Neuron (in vitro differentiated cells): ENCODE data around the gene HMCN2.
"Not testable (repeated sequence)": the region's sequence is repeated elsewhere in the genome, so short reads cannot be mapped to it uniquely, and the experiment has no call there.

Experiments
- H2AFZ ChIP-seq: one replicate; pipeline ENCODE4 v1.6.1; 2013; ENCODE audit warnings: low read depth, mild to moderate bottlenecking, inconsistent platforms, low read length, moderate library complexity
- H3K27me3 ChIP-seq: one replicate; pipeline ENCODE4 v1.6.1; 2013; ENCODE audit warnings: low read length; ENCODE audit not compliant: insufficient read depth
- H3K36me3 ChIP-seq: one replicate; pipeline ENCODE4 v1.6.1; 2013; ENCODE audit warnings: low read length; ENCODE audit not compliant: insufficient read depth
- H3K4me1 ChIP-seq: one replicate; pipeline ENCODE4 v1.6.1; 2013; ENCODE audit warnings: low read length; ENCODE audit not compliant: insufficient read depth
- H3K4me3 ChIP-seq: 2 replicates; pipeline ENCODE4 v1.5.1; 2013; ENCODE audit warnings: mild to moderate bottlenecking, low read length, moderate library complexity
- H3K9me3 ChIP-seq: one replicate; pipeline ENCODE4 v1.6.1; 2013; ENCODE audit warnings: low read length

Gene HMCN2

GRCh38 chr9:130394814-130395470, 129.4 kb downstream of the HMCN2 start:
- Histone ChIP-seq H3K4me1 (no peaks in the 10 kb centered on the region), H3K9me3 (no peaks in the 10 kb centered on the region), H3K36me3 (no peaks in the 10 kb centered on the region), H3K4me3 (no peak overlapping the region), H2AFZ (no peak overlapping the region), H3K27me3 (no peaks in the 10 kb centered on the region)

DNA sequence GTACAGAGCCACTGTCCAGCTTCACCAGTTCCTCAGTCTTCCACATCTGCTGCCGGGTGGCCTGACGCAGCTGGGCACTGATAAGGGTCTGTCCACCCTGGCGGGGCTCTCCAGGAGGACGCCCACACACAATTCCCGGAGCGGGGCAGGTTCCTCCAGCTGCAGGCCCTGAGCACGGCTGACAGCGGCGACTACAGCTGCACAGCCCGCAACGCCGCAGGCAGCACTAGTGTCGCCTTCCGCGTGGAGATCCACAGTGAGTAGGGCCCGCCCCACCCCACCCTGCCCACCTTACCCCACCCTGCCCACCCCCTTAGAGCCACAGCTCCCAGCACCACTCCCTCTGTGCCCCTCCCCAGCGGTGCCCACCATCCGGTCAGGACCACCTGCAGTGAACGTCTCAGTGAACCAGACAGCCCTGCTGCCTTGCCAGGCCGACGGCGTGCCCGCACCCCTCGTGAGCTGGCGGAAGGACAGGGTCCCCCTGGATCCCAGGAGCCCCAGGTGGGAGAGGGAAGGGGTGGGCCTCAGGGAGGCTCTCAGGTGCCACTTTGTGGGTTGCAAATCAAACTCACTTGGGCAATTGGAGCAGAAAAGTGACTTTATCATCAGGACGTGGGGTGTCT, 130.4 kb downstream of the HMCN2 start:
- H3K4me1 ChIP-seq = no peaks in the 10 kb centered on the region
- no peak overlapping the region for H2AFZ ChIP-seq
- no peaks in the 10 kb centered on the region for H3K36me3 ChIP-seq
- no peaks in the 10 kb centered on the region for H3K27me3 ChIP-seq
- no peak overlapping the region for H3K4me3 ChIP-seq
- no peaks in the 10 kb centered on the region for H3K9me3 ChIP-seq

- Histone ChIP-seq H3K4me3 (no peak overlapping the region), H3K36me3 (no peaks in the 10 kb centered on the region)
These were observed 131.0 kb downstream of the HMCN2 start for GRCh38 chr9:130396581-130396980.

GRCh38 chr9:130398487-130399240, 133.1 kb downstream of the HMCN2 start:
- no peaks in the 10 kb centered on the region for H3K9me3 ChIP-seq
- no peaks in the 10 kb centered on the region for H3K36me3 ChIP-seq
- no peak overlapping the region for H3K4me3 ChIP-seq
- H3K4me1 ChIP-seq = no peaks in the 10 kb centered on the region
- H3K27me3 ChIP-seq = no peaks in the 10 kb centered on the region
- H2AFZ ChIP-seq = no peak overlapping the region

More at GRCh38 chr9:130396581-130396980, 131.0 kb downstream of the HMCN2 start:
- Histone ChIP-seq H3K4me1 (no peaks in the 10 kb centered on the region), H3K27me3 (no peaks in the 10 kb centered on the region), H2AFZ (no peak overlapping the region), H3K9me3 (no peaks in the 10 kb centered on the region)

DNA sequence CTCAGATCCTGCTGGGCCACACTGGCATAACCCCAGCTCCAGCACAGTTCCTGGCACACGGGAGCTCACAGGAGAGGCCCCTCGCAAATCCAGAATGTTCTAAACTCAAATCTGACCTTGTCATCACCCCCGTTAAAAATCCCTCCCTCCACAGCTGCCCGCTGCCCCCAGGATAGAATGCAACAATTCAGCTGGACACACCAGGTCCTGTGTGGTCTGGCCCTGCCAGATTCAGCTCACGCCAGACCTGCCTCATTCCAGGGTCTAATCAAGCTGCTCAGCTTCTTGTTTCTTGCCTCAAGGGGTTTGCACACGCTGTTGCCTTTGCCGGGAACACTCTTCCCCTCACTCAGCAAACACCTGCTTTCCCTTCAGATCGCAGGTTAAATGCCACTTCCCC, 134.2 kb downstream of the HMCN2 start:
- Histone ChIP-seq H2AFZ (no peak overlapping the region), H3K9me3 (no peaks in the 10 kb centered on the region), H3K4me1 (no peaks in the 10 kb centered on the region), H3K36me3 (no peaks in the 10 kb centered on the region), H3K4me3 (no peak overlapping the region), H3K27me3 (no peaks in the 10 kb centered on the region)

- H3K36me3 ChIP-seq = no peaks in the 10 kb centered on the region
- no peaks in the 10 kb centered on the region for H3K9me3 ChIP-seq
- H3K4me3 ChIP-seq = no peak overlapping the region
- H3K4me1 ChIP-seq = no peaks in the 10 kb centered on the region
- H2AFZ ChIP-seq = no peak overlapping the region
- H3K27me3 ChIP-seq = no peaks in the 10 kb centered on the region
These were observed 135.3 kb downstream of the HMCN2 start for GRCh38 chr9:130400870-130401269.

DNA sequence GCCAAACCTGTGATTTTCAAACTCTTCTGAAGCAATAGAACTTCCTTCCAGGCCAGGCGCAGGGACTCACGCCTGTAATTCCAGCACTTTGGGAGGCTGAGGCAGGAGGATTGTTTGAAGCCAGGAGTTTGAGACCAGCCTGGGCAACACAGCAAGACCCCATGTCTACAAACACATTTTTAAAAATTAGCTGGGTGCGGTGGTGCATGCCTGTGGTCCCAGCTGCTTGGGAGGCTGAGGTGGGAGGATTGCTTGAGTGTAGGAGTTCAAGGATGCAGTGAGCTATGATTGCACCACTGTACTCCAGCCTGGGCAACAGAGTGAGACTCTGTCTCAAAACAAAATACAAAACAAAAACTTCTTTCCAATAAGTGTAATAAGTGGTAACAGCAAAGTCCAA, 136.2 kb downstream of the HMCN2 start:
- H3K4me1 ChIP-seq, H3K27me3 ChIP-seq, H3K4me3 ChIP-seq, H2AFZ ChIP-seq, H3K36me3 ChIP-seq, H3K9me3 ChIP-seq: not testable (repeated sequence)

- Histone ChIP-seq H3K4me3 (no peak overlapping the region), H3K9me3 (no peaks in the 10 kb centered on the region), H3K27me3 (no peaks in the 10 kb centered on the region), H2AFZ (no peak overlapping the region), H3K4me1 (no peaks in the 10 kb centered on the region), H3K36me3 (no peaks in the 10 kb centered on the region)
These were observed 136.7 kb downstream of the HMCN2 start for GRCh38 chr9:130402243-130402642.

- H3K9me3 ChIP-seq = no peaks in the 10 kb centered on the region
- no peaks in the 10 kb centered on the region for H3K4me1 ChIP-seq
- H3K4me3 ChIP-seq = no peak overlapping the region
- H3K36me3 ChIP-seq = no peaks in the 10 kb centered on the region
- H3K27me3 ChIP-seq = no peaks in the 10 kb centered on the region
- no peak overlapping the region for H2AFZ ChIP-seq
These were observed 137.3 kb downstream of the HMCN2 start for GRCh38 chr9:130402645-130403440.

DNA sequence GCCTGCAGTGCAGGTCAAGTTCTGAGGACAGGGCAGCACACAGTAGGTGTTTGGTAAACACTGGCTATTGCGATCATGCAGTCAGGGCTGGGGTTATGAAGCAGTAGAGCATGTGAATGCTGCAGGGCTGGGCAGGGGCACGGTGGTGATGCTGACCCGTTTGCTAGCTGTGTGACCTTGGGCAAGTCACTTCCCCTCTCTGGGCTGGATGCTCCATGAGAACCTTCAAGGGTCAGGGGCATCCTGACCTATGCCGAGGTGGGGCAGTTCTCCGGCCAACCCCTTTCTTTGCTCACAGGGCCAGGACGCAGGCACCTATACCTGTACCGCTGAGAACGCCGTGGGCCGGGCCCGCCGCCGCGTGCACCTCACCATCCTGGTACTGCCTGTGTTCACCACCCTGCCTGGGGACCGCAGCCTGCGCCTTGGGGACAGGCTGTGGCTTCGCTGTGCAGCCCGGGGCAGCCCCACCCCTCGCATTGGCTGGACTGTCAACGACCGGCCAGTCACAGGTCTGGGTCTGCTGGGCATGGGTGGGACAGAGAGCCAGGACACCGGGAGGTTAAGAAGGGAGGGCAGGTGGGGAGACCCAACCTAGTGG, 140.2 kb downstream of the HMCN2 start:
- no peaks in the 10 kb centered on the region for H3K9me3 ChIP-seq
- no peaks in the 10 kb centered on the region for H3K36me3 ChIP-seq
- no peaks in the 10 kb centered on the region for H3K4me1 ChIP-seq
- H3K27me3 ChIP-seq = no peaks in the 10 kb centered on the region
- no peak overlapping the region for H3K4me3 ChIP-seq
- H2AFZ ChIP-seq = no peak overlapping the region

DNA sequence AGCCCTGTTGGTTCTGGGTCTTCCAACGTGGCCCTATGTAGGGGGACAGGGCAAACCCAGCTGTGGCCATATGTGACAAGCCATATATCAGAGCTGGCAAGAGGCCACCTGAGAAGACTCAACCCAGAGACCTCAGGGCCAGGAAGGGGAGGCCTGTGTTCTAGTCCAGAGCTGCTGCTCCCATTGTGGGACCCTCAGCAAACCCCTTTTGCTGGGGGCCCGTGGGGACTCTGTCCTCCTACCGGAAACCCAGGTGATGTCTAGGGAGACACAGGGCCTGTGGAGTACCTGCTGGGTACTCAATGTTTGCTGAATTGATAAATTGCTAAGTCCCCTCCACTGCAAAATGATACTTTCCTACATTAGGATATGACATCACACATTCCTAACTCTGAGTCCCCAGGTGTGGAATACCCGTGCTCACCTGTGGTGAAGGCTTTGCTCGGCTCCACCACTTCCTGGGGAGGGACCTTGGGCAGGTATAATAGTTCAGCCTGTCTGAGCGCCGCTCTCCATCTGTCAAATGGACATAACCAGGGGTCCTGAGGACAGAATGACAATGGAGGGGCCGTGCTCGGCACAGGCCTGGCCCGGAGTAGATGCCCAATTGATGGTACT, 140.8 kb downstream of the HMCN2 start:
- Histone ChIP-seq H3K27me3 (no peaks in the 10 kb centered on the region), H2AFZ (no peak overlapping the region)

GRCh38 chr9:130407916-130408663, 142.5 kb downstream of the HMCN2 start:
- H3K4me3 ChIP-seq = no peak overlapping the region
- no peaks in the 10 kb centered on the region for H3K27me3 ChIP-seq
- no peak overlapping the region for H2AFZ ChIP-seq
- H3K9me3 ChIP-seq = no peaks in the 10 kb centered on the region
- no peaks in the 10 kb centered on the region for H3K36me3 ChIP-seq
- H3K4me1 ChIP-seq = no peaks in the 10 kb centered on the region

More for the DNA sequence above, 140.8 kb downstream of the HMCN2 start:
- no peaks in the 10 kb centered on the region for H3K9me3 ChIP-seq
- no peaks in the 10 kb centered on the region for H3K4me1 ChIP-seq
- H3K36me3 ChIP-seq = no peaks in the 10 kb centered on the region
- no peak overlapping the region for H3K4me3 ChIP-seq
